ENCODE measurements around the gene TRPC1.

GRCh38 chr3:142724682-142725356, 985 bp downstream of the TRPC1 start:
- TF ChIP-seq CTCF (IDR thresholded peaks at IDR 0.05; ENCODE audit: borderline replicate concordance, extremely low read depth, low read length, poor library complexity, severe bottlenecking) (no peak), EZH2 (IDR thresholded peaks at IDR 0.05; ENCODE audit: borderline replicate concordance, low read depth, low read length, severe bottlenecking) (no peak)

Data from DND-41 (cell line).